ENCODE measurements around the gene ACTL7B.
"Not testable (repeated sequence)": the region's sequence is repeated elsewhere in the genome, so short reads cannot be mapped to it uniquely, and the experiment has no call there.

Gene ACTL7B

GRCh38 chr9:108842610-108843295, 13.0 kb downstream of the ACTL7B start:
- no peak for DNase-seq

GRCh38 chr9:108839561-108839960, 16.2 kb downstream of the ACTL7B start:
- not testable (repeated sequence) for DNase-seq

- no peak for DNase-seq
Measured at GRCh38 chr9:108838017-108838416, 17.8 kb downstream of the ACTL7B start.

GRCh38 chr9:108837530-108837929, 18.3 kb downstream of the ACTL7B start:
- DNase-seq: no peak

- DNase-seq: no peak
Measured at GRCh38 chr9:108836781-108837180, 19.0 kb downstream of the ACTL7B start.

- DNase-seq: no peak
Measured at GRCh38 chr9:108836319-108836718, 19.5 kb downstream of the ACTL7B start.

GRCh38 chr9:108835831-108836230, 20.0 kb downstream of the ACTL7B start:
- no peak for DNase-seq

GRCh38 chr9:108834959-108835665, 20.7 kb downstream of the ACTL7B start:
- DNase-seq: no peak

GRCh38 chr9:108832179-108832500, 23.6 kb downstream of the ACTL7B start:
- DNase-seq: no peak

GRCh38 chr9:108831496-108832178, 24.1 kb downstream of the ACTL7B start:
- no peak for DNase-seq

GRCh38 chr9:108830272-108830671, 25.5 kb downstream of the ACTL7B start:
- peak; percentile 11 for DNase-seq

- no peak for DNase-seq
Measured at GRCh38 chr9:108823829-108824228, 32.0 kb downstream of the ACTL7B start.

GRCh38 chr9:108816037-108816436, 39.7 kb downstream of the ACTL7B start:
- DNase-seq: no peak

- DNase-seq: no peak
Measured at GRCh38 chr9:108815156-108815555, 40.6 kb downstream of the ACTL7B start.

- peak; percentile 70 for DNase-seq
Measured at GRCh38 chr9:108813951-108814601, 41.7 kb downstream of the ACTL7B start.

GRCh38 chr9:108812396-108813025, 43.3 kb downstream of the ACTL7B start:
- DNase-seq: peak; percentile 29

- no peak for DNase-seq
Measured at GRCh38 chr9:108811944-108812343, 43.8 kb downstream of the ACTL7B start.

GRCh38 chr9:108809269-108809668, 46.5 kb downstream of the ACTL7B start:
- DNase-seq: no peak
